Liver (tissue), 9 donors: ENCODE results near the gene MAPT. TPM values are rescaled to one million over a fixed set of nuclear protein-coding genes. Genes with fewer than 3 reads are reported as not detected.
A peak's percentile ranks its signal among the peaks of the same experiment; 100 is the strongest.

Experiments
- DNase-seq: peaks from one replicate; pipeline ENCODE4 v3.0.0-alpha.2; 2017; ENCODE audit warnings: low spot score
- H3K27ac ChIP-seq, 2 donors: one replicate each; pipeline ENCODE4 v1.7.0; 2013; ENCODE audit warnings: inconsistent platforms in 2 of 2, low read length in 2 of 2, control low read depth in 1 of 2, low read depth in 1 of 2, mild to moderate bottlenecking in 1 of 2
- H3K27me3 ChIP-seq, 4 donors: one replicate each; pipeline versions ENCODE4 v1.6.1 to v1.7.0; 2013; ENCODE audit warnings: low read length in 3 of 4, inconsistent platforms in 1 of 4, mild to moderate bottlenecking in 1 of 4, moderate library complexity in 1 of 4; ENCODE audit not compliant: control insufficient read depth in 4 of 4, insufficient read depth in 4 of 4
- H3K36me3 ChIP-seq, 4 donors: one replicate each; pipeline versions ENCODE4 v1.6.1 to v1.7.0; 2013; ENCODE audit warnings: low read length in 3 of 4, mild to moderate bottlenecking in 3 of 4, low read depth in 1 of 4, moderate library complexity in 1 of 4; ENCODE audit not compliant: control insufficient read depth in 4 of 4, insufficient read depth in 3 of 4
- H3K4me1 ChIP-seq, 4 donors: one replicate each; pipeline versions ENCODE4 v1.6.1 to v1.7.0; 2013; ENCODE audit warnings: low read length in 3 of 4, mild to moderate bottlenecking in 3 of 4, moderate library complexity in 1 of 4; ENCODE audit not compliant: control insufficient read depth in 4 of 4, insufficient read depth in 4 of 4
- H3K4me3 ChIP-seq, 3 donors: one replicate each; pipeline versions ENCODE4 v1.6.1 to v1.7.0; 2013; ENCODE audit warnings: low read length in 3 of 3, control low read depth in 1 of 3, low read depth in 1 of 3, mild to moderate bottlenecking in 1 of 3
- H3K9ac ChIP-seq, 2 donors: one replicate each; pipeline ENCODE4 v1.7.0; 2013; ENCODE audit warnings: low read length in 2 of 2, mild to moderate bottlenecking in 2 of 2, moderate library complexity in 2 of 2, control low read depth in 1 of 2, low read depth in 1 of 2
- H3K9me3 ChIP-seq, 4 donors: one replicate each; pipeline versions ENCODE4 v1.6.1 to v1.7.0; 2013; ENCODE audit warnings: low read length in 3 of 4; ENCODE audit not compliant: control insufficient read depth in 4 of 4
- EGR1 ChIP-seq, 2 donors: IDR thresholded peaks; 2 replicates each; pipeline ENCODE4 v1.6.1; 2016 to 2018; ENCODE audit warnings: antibody characterized with exemption in 2 of 2, low read depth in 2 of 2
- FOXA1 ChIP-seq: IDR thresholded peaks from 2 replicates; pipeline ENCODE4 v1.6.1; 2016; ENCODE audit warnings: antibody characterized with exemption
- FOXA2 ChIP-seq: IDR thresholded peaks from 2 replicates; pipeline ENCODE4 v1.6.1; 2016; ENCODE audit warnings: antibody characterized with exemption
- GABPA ChIP-seq, 2 donors: IDR thresholded peaks in 1 of 2; conservative IDR thresholded peaks in 1 of 2; 2 replicates each; pipeline ENCODE4 v1.6.1; 2016; ENCODE audit warnings: antibody characterized with exemption in 2 of 2, mild to moderate bottlenecking in 1 of 2, moderate library complexity in 1 of 2
- HNF4A ChIP-seq, 2 donors: conservative IDR thresholded peaks; 2 replicates each; pipeline ENCODE4 v1.6.1; 2016; ENCODE audit warnings: antibody characterized with exemption in 2 of 2, mild to moderate bottlenecking in 2 of 2
- HNF4G ChIP-seq: IDR thresholded peaks from 2 replicates; pipeline ENCODE4 v1.6.1; 2016; ENCODE audit warnings: antibody characterized with exemption
- JUND ChIP-seq, 2 donors: IDR thresholded peaks; 2 replicates each; pipeline ENCODE4 v1.6.1; 2016; ENCODE audit warnings: antibody characterized with exemption in 2 of 2
- NR2F2 ChIP-seq: IDR thresholded peaks from 2 replicates; pipeline ENCODE4 v1.6.1; 2016; ENCODE audit warnings: antibody characterized with exemption
- RAD21 ChIP-seq, 2 donors: IDR thresholded peaks; 2 replicates each; pipeline ENCODE4 v1.6.1; 2016; ENCODE audit warnings: antibody characterized with exemption in 2 of 2, mild to moderate bottlenecking in 2 of 2
- RXRA ChIP-seq, 2 donors: IDR thresholded peaks; 2 replicates each; pipeline ENCODE4 v1.6.1; 2017 to 2018; ENCODE audit warnings: antibody characterized with exemption in 2 of 2, mild to moderate bottlenecking in 1 of 2
- SP1 ChIP-seq: IDR thresholded peaks from 2 replicates; pipeline ENCODE4 v1.6.1; 2018; ENCODE audit warnings: antibody characterized with exemption, mild to moderate bottlenecking
- TAF1 ChIP-seq: conservative IDR thresholded peaks from 2 replicates; pipeline ENCODE4 v1.6.1; 2016; ENCODE audit warnings: antibody characterized with exemption, mild to moderate bottlenecking
- YY1 ChIP-seq: IDR thresholded peaks from 2 replicates; pipeline ENCODE4 v1.6.1; 2016; ENCODE audit warnings: antibody characterized with exemption, mild to moderate bottlenecking
- WGBS: extraction: QIAGEN DNeasy Blood & Tissue Kit; methylation state at CpG from one replicate; pipeline ENCODE4 v1.1.7; 2013; 5-methylcytosine and 5-hydroxymethylcytosine counted together
- polyA plus RNA-seq, 2 donors: library from polyadenylated mRNA; stranded (reverse) in 1 of 2; unstranded in 1 of 2; fragments of 200-250 nt in 1 of 2; fragments of >200 nt in 1 of 2; fragmentation: Nextera tagmentation in 1 of 2; extraction: Ambion mirVana in 1 of 2; gene quantifications; one replicate each; pipeline versions ENCODE4 v1.2.1 to v1.2.3, GENCODE V29; 2013 to 2015
- total RNA-seq, 2 donors: library from RNA; depleted of rRNA; stranded (reverse); fragments of >200 nt; gene quantifications; one replicate each; pipeline ENCODE4 v1.2.3, GENCODE V29; 2014
- TF ChIP-seq, protein P1 (sequence below): IDR thresholded peaks from 2 replicates; pipeline ENCODE4 v1.6.1; 2016; ENCODE audit warnings: antibody characterized with exemption
- TF ChIP-seq, protein P2 (sequence below): IDR thresholded peaks from 2 replicates; pipeline ENCODE4 v1.6.1; 2016; ENCODE audit warnings: antibody characterized with exemption, mild to moderate bottlenecking
- TF ChIP-seq, protein P3 (sequence below): IDR thresholded peaks from 2 replicates; pipeline ENCODE4 v1.6.1; 2016; ENCODE audit warnings: antibody characterized with exemption
- TF ChIP-seq, protein P4 (sequence below): fragments of 150-350 bp; IDR thresholded peaks from 2 replicates; pipeline ENCODE4 v1.5.1; 2017; ENCODE audit warnings: improper control_type of control experiment, low read depth, low read length; ENCODE audit not compliant: missing input control
- TF ChIP-seq, protein P5 (sequence below): IDR thresholded peaks from 2 replicates; pipeline ENCODE4 v1.6.1; 2016; ENCODE audit warnings: antibody characterized with exemption
- donor health status: healthy.
- donor health status: healthy.
- donor health status: healthy.
- donor health status: healthy.
- donor health status: healthy.

MAPT gene
- total and polyA plus RNA-seq, 4 donors = 0.05 to 0.67 (median 0.27) TPM

DNA sequence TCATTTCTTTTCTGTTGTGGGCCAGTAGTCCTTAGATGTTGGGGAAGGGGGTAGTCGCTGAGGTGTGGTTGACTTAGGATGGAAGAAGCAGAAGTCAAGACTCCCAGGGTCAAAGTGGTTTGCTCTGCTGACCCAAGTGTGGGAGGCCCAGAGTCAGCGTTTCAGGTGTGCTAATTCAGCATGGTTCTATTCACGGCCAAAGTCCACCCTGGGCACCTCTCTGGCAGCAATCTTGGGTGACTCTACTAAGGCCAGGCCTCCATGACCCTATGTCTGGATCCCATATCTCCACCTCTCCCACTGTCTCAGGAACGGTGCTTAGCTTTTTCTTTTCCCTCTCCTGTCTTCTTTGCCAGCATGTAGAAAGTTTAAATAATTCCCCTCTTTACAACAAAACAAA, 32.9 kb downstream of the MAPT start:
- DNase-seq = no peak
- TF ChIP-seq RAD21 (IDR thresholded peaks at IDR 0.05) = no peak
- TF ChIP-seq GABPA (IDR thresholded peaks at IDR 0.05 in 1 of 2, conservative IDR thresholded peaks at IDR 0.05 in 1 of 2) = no peak
- TF ChIP-seq FOXA2 = no peak
- no peak for TF ChIP-seq FOXA1
- peak; percentile 34 for TF ChIP-seq SP1
- TF ChIP-seq, protein P1, sequence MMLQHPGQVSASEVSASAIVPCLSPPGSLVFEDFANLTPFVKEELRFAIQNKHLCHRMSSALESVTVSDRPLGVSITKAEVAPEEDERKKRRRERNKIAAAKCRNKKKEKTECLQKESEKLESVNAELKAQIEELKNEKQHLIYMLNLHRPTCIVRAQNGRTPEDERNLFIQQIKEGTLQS = no peak
- peak; percentile 83 for TF ChIP-seq HNF4A (conservative IDR thresholded peaks at IDR 0.05)
- TF ChIP-seq TAF1 = no peak
- TF ChIP-seq EGR1 (IDR thresholded peaks at IDR 0.05; ENCODE audit: low read depth in 2 of 2) = no peak
- TF ChIP-seq, protein P2, sequence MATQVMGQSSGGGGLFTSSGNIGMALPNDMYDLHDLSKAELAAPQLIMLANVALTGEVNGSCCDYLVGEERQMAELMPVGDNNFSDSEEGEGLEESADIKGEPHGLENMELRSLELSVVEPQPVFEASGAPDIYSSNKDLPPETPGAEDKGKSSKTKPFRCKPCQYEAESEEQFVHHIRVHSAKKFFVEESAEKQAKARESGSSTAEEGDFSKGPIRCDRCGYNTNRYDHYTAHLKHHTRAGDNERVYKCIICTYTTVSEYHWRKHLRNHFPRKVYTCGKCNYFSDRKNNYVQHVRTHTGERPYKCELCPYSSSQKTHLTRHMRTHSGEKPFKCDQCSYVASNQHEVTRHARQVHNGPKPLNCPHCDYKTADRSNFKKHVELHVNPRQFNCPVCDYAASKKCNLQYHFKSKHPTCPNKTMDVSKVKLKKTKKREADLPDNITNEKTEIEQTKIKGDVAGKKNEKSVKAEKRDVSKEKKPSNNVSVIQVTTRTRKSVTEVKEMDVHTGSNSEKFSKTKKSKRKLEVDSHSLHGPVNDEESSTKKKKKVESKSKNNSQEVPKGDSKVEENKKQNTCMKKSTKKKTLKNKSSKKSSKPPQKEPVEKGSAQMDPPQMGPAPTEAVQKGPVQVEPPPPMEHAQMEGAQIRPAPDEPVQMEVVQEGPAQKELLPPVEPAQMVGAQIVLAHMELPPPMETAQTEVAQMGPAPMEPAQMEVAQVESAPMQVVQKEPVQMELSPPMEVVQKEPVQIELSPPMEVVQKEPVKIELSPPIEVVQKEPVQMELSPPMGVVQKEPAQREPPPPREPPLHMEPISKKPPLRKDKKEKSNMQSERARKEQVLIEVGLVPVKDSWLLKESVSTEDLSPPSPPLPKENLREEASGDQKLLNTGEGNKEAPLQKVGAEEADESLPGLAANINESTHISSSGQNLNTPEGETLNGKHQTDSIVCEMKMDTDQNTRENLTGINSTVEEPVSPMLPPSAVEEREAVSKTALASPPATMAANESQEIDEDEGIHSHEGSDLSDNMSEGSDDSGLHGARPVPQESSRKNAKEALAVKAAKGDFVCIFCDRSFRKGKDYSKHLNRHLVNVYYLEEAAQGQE = no peak
- TF ChIP-seq, protein P3, sequence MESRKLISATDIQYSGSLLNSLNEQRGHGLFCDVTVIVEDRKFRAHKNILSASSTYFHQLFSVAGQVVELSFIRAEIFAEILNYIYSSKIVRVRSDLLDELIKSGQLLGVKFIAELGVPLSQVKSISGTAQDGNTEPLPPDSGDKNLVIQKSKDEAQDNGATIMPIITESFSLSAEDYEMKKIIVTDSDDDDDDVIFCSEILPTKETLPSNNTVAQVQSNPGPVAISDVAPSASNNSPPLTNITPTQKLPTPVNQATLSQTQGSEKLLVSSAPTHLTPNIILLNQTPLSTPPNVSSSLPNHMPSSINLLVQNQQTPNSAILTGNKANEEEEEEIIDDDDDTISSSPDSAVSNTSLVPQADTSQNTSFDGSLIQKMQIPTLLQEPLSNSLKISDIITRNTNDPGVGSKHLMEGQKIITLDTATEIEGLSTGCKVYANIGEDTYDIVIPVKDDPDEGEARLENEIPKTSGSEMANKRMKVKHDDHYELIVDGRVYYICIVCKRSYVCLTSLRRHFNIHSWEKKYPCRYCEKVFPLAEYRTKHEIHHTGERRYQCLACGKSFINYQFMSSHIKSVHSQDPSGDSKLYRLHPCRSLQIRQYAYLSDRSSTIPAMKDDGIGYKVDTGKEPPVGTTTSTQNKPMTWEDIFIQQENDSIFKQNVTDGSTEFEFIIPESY = no peak
- TF ChIP-seq, protein P4, sequence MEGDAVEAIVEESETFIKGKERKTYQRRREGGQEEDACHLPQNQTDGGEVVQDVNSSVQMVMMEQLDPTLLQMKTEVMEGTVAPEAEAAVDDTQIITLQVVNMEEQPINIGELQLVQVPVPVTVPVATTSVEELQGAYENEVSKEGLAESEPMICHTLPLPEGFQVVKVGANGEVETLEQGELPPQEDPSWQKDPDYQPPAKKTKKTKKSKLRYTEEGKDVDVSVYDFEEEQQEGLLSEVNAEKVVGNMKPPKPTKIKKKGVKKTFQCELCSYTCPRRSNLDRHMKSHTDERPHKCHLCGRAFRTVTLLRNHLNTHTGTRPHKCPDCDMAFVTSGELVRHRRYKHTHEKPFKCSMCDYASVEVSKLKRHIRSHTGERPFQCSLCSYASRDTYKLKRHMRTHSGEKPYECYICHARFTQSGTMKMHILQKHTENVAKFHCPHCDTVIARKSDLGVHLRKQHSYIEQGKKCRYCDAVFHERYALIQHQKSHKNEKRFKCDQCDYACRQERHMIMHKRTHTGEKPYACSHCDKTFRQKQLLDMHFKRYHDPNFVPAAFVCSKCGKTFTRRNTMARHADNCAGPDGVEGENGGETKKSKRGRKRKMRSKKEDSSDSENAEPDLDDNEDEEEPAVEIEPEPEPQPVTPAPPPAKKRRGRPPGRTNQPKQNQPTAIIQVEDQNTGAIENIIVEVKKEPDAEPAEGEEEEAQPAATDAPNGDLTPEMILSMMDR = no peak
- TF ChIP-seq RXRA (IDR thresholded peaks at IDR 0.05) = peak; percentile 29 to 64
- TF ChIP-seq, protein P5, sequence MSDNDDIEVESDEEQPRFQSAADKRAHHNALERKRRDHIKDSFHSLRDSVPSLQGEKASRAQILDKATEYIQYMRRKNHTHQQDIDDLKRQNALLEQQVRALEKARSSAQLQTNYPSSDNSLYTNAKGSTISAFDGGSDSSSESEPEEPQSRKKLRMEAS = no peak
- TF ChIP-seq JUND (IDR thresholded peaks at IDR 0.05) = peak in 1 of 2 donors; percentile 18
- TF ChIP-seq YY1 = peak; percentile 41
- TF ChIP-seq NR2F2 = no peak
- peak; percentile 19 for TF ChIP-seq HNF4G
- Histone ChIP-seq H3K36me3 (peaks cover 0 to 8% (median 3%) of the 10 kb centered on the region in 4 donors), H3K27ac (peak overlapping the region in 1 of 2 donors; percentile 28), H3K27me3 (no peaks in the 10 kb centered on the region), H3K4me3 (no peak overlapping the region), H3K9me3 (no peaks in the 10 kb centered on the region), H3K9ac (no peak overlapping the region), H3K4me1 (peaks cover 7 to 74% (median 65%) of the 10 kb centered on the region in 4 donors)
- 42% methylated on average over 4 of the region's 4 CpGs for WGBS
